Glutamatergic neuron (in vitro differentiated cells): ENCODE data around the gene ACE. TPM values are rescaled to one million over a fixed set of nuclear protein-coding genes. Genes with fewer than 3 reads are reported as not detected.

Experiments
- DNase-seq: peaks from one replicate; pipeline ENCODE4 v3.0.0; 2022
- H3K27ac Mint-ChIP-seq: one replicate; pipeline ENCODE4 v1.8.0; 2020; ENCODE audit warnings: mild to moderate bottlenecking, mixed read lengths, inconsistent platforms; ENCODE audit not compliant: unreplicated experiment
- H3K27me3 Mint-ChIP-seq: one replicate; pipeline ENCODE4 v1.8.0; 2020; ENCODE audit warnings: mild to moderate bottlenecking, moderate library complexity, mixed read lengths, inconsistent platforms; ENCODE audit not compliant: unreplicated experiment
- H3K36me3 Mint-ChIP-seq: one replicate; pipeline ENCODE4 v1.8.0; 2020; ENCODE audit warnings: mild to moderate bottlenecking, mixed read lengths, inconsistent platforms; ENCODE audit not compliant: unreplicated experiment
- H3K4me1 Mint-ChIP-seq: one replicate; pipeline ENCODE4 v1.8.0; 2020; ENCODE audit warnings: mild to moderate bottlenecking, low read depth, mixed read lengths, inconsistent platforms; ENCODE audit not compliant: unreplicated experiment
- H3K4me3 Mint-ChIP-seq: one replicate; pipeline ENCODE4 v1.8.0; 2020; ENCODE audit warnings: mild to moderate bottlenecking, mixed read lengths, inconsistent platforms; ENCODE audit not compliant: unreplicated experiment
- H3K9me3 Mint-ChIP-seq: one replicate; pipeline ENCODE4 v1.8.0; 2020; ENCODE audit warnings: mild to moderate bottlenecking, moderate library complexity, mixed read lengths, inconsistent platforms; ENCODE audit not compliant: unreplicated experiment
- CTCF ChIP-seq: fragments of 200-600 bp; sonication (generic); IDR thresholded peaks from one replicate; pipeline ENCODE4 v1.5.0; 2021; ENCODE audit not compliant: partially characterized antibody, unreplicated experiment
- total RNA-seq: library from RNA; stranded (reverse); fragmentation: NEBNext Ultra II Directional; extraction: Animal tissue kit (Norgen Biotek cat#: 25700); gene quantifications from one replicate; pipeline ENCODE4 v1.2.1, GENCODE V29; 2021; ENCODE audit not compliant: unreplicated experiment

The ACE gene
- total RNA-seq, 1 donor from 2014 or later = 3.7 TPM

DNA sequence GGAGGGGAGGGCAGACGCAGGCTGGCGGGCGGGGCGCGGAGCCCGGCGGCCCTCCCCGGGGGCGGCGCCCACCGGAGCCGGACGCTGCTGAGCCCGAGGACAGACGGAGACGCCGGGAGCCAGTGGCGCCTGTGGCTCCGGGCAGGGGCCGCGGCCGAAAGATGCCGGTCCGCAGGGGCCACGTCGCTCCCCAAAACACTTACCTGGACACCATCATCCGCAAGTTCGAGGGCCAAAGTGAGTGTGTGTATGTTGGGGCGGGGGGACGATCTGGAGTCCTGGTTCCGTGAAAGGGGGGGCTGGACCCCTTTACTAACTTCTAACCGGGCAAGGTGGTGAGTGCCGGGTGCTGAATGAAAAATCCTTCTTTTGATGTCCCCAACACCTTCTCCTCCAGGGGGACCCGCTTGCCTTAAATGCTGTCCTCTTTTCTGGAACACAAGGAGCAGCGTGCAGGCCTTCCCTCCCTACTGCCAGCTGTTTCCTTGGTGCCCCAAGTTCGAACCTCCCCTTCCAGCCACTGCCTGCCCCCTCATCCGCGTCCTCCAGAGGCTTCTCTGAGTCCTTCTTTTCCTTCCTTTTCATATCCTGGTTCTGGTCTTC lies 46.5 kb downstream of the ACE start, which contains the start of gene KCNH6:
KCNH6 (plus strand) TSS at position 106 of the 603 bp plus-strand sequence; CDS start at position 162, 56 bp downstream.
- no peak for TF ChIP-seq CTCF
- no peak within 1 kb of the TSS for H3K27ac Mint-ChIP-seq
- peak within 1 kb of the TSS; percentile 79 for H3K4me3 Mint-ChIP-seq
- peaks cover 7% of the 10 kb centered on the region for H3K4me1 Mint-ChIP-seq
- H3K9me3 Mint-ChIP-seq = peaks cover 3% of the 10 kb centered on the region
- peaks cover 7% of the 10 kb centered on the region for H3K27me3 Mint-ChIP-seq
- H3K36me3 Mint-ChIP-seq = no peaks in the 10 kb centered on the region
- no peak for DNase-seq

DNA sequence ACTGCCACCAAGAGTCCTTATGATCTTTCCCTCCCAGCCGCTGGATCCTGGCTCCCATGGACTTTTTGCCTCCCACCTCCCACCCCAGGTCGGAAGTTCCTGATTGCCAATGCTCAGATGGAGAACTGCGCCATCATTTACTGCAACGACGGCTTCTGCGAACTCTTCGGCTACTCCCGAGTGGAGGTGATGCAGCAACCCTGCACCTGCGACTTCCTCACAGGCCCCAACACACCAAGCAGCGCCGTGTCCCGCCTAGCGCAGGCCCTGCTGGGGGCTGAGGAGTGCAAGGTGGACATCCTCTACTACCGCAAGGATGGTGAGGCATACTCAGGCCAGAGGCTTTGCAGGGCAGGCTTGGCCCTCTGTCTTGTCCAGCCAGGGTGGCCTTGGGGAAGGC lies 47.2 kb downstream of the ACE start:
- peaks cover 3% of the 10 kb centered on the region for H3K9me3 Mint-ChIP-seq
- H3K27me3 Mint-ChIP-seq = peaks cover 11% of the 10 kb centered on the region
- DNase-seq = no peak
- H3K4me3 Mint-ChIP-seq = peak overlapping the region; percentile 79
- peaks cover 7% of the 10 kb centered on the region for H3K4me1 Mint-ChIP-seq
- H3K36me3 Mint-ChIP-seq = no peaks in the 10 kb centered on the region
- TF ChIP-seq CTCF = no peak
- H3K27ac Mint-ChIP-seq = no peak overlapping the region

GRCh38 chr17:63525190-63525946 lies 48.5 kb downstream of the ACE start:
- Mint-ChIP-seq H3K9me3 (peaks cover 3% of the 10 kb centered on the region), H3K27ac (no peak overlapping the region), H3K27me3 (peaks cover 11% of the 10 kb centered on the region), H3K4me3 (no peak overlapping the region), H3K36me3 (no peaks in the 10 kb centered on the region), H3K4me1 (peaks cover 7% of the 10 kb centered on the region)
- no peak for TF ChIP-seq CTCF
- no peak for DNase-seq

DNA sequence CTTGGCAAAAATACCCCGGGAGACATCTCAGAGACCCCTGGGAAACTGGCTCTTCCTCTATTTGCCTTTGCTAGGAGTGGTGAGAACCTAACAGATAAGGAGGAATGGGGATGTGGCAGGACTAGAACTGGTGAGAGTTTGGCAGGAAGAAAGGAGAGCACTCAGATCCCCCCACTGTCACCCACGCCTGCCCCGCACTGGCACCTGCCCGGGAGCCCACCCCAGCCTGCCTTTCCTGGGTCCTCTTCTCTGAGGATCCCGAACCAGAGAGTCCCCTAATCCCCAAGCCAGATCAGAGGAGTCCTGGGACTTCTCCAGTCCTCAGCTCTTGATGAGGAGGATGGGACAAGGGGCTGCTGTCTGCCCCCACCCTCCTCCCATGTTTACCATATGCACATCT lies 50.0 kb downstream of the ACE start:
- no peak for DNase-seq
- Mint-ChIP-seq H3K4me3 (no peak overlapping the region), H3K27ac (no peak overlapping the region), H3K36me3 (no peaks in the 10 kb centered on the region), H3K9me3 (peaks cover 3% of the 10 kb centered on the region), H3K4me1 (peaks cover 7% of the 10 kb centered on the region), H3K27me3 (peaks cover 9% of the 10 kb centered on the region)
- no peak for TF ChIP-seq CTCF

- Mint-ChIP-seq H3K4me1 (peaks cover 7% of the 10 kb centered on the region), H3K4me3 (no peak overlapping the region), H3K27ac (no peak overlapping the region), H3K36me3 (no peaks in the 10 kb centered on the region), H3K9me3 (peaks cover 3% of the 10 kb centered on the region), H3K27me3 (peaks cover 9% of the 10 kb centered on the region)
- no peak for TF ChIP-seq CTCF
- no peak for DNase-seq
Observed at GRCh38 chr17:63528183-63528582, 51.3 kb downstream of the ACE start.
